Neural cell (in vitro differentiated cells): ENCODE measurements around the gene DOCK2. TPM values are rescaled to one million over a fixed set of nuclear protein-coding genes. Genes with fewer than 3 reads are reported as not detected.
"Not testable (repeated sequence)": the region's sequence is repeated elsewhere in the genome, so short reads cannot be mapped to it uniquely, and the experiment has no call there.

ENCODE experiments used
- H2AFZ ChIP-seq: fragments of 200-600, 300-800 bp; sonication (generic), shearing (Covaris generic); 2 replicates; pipeline ENCODE4 v1.6.0; 2014; ENCODE audit warnings: low read depth, mild to moderate bottlenecking, antibody characterized with exemption, low read length, moderate library complexity
- H3F3A ChIP-seq: fragments of 200-600 bp; shearing (Covaris generic); 2 replicates; pipeline ENCODE4 v1.6.1; 2016; ENCODE audit warnings: mild to moderate bottlenecking, moderate library complexity, mixed read lengths, antibody characterized with exemption, low read length; ENCODE audit not compliant: insufficient read depth, poor library complexity, severe bottlenecking
- H3K27ac ChIP-seq: fragments of 200-600, 300-800 bp; sonication (generic), shearing (Covaris generic); 2 replicates; pipeline ENCODE4 v1.5.1; 2014; ENCODE audit warnings: mild to moderate bottlenecking, low read length, moderate library complexity
- H3K27me3 ChIP-seq: fragments of 300-800, 200-600 bp; sonication (generic), shearing (Covaris generic); 2 replicates; pipeline ENCODE4 v1.6.0; 2014; ENCODE audit warnings: mild to moderate bottlenecking, low read depth, low read length, moderate library complexity; ENCODE audit not compliant: insufficient read depth
- H3K36me3 ChIP-seq: fragments of 300-800, 200-600 bp; sonication (generic), shearing (Covaris generic); 2 replicates; pipeline ENCODE4 v1.5.1; 2014; ENCODE audit warnings: mild to moderate bottlenecking, antibody characterized with exemption, low read length, moderate library complexity; ENCODE audit not compliant: insufficient read depth
- H3K4me2 ChIP-seq: fragments of 300-800, 200-600 bp; sonication (generic), shearing (Covaris generic); 2 replicates; pipeline ENCODE4 v1.6.0; 2014; ENCODE audit warnings: mild to moderate bottlenecking, low read length
- H3K4me3 ChIP-seq: fragments of 300-800, 200-600 bp; sonication (generic), shearing (Covaris generic); 2 replicates; pipeline ENCODE4 v1.5.1; 2014; ENCODE audit warnings: mild to moderate bottlenecking, low read length, moderate library complexity
- H3K79me2 ChIP-seq: fragments of 200-600 bp; shearing (Covaris generic); replicated peaks from 2 replicates; pipeline ENCODE4 v1.6.0; 2014; ENCODE audit warnings: mild to moderate bottlenecking, low read length, moderate library complexity; ENCODE audit not compliant: insufficient read depth
- H3K9ac ChIP-seq: fragments of 300-800, 200-600 bp; sonication (generic), shearing (Covaris generic); 2 replicates; pipeline ENCODE4 v1.6.1; 2016; ENCODE audit warnings: mild to moderate bottlenecking, low read length, mixed read lengths
- H3K9me2 ChIP-seq: fragments of 200-600 bp; shearing (Covaris generic); 2 replicates; pipeline ENCODE4 v1.6.1; 2016; ENCODE audit warnings: mild to moderate bottlenecking, low read length, mixed read lengths; ENCODE audit not compliant: insufficient read depth
- H3K9me3 ChIP-seq: fragments of 200-600, 300-800 bp; sonication (generic), shearing (Covaris generic); 2 replicates; pipeline ENCODE4 v1.6.1; 2016; ENCODE audit warnings: mild to moderate bottlenecking, mixed run types, low read length, moderate library complexity, mixed read lengths
- H4K20me1 ChIP-seq: fragments of 200-600 bp; shearing (Covaris generic); 2 replicates; pipeline ENCODE4 v1.6.1; 2016; ENCODE audit warnings: mild to moderate bottlenecking, mixed run types; ENCODE audit not compliant: insufficient read depth
- EP300 ChIP-seq: fragments of 450-650 bp; conservative IDR thresholded peaks from 2 replicates; pipeline ENCODE4 v1.6.1; 2014; ENCODE audit warnings: antibody characterized with exemption, mild to moderate bottlenecking, moderate library complexity; ENCODE audit not compliant: poor library complexity, severe bottlenecking
- EZH2 ChIP-seq: fragments of 200-600, 300-800 bp; shearing (Covaris generic), sonication (generic); IDR thresholded peaks from 2 replicates; pipeline ENCODE4 v1.6.1; 2014; ENCODE audit warnings: antibody characterized with exemption, low read length, borderline replicate concordance, mild to moderate bottlenecking; ENCODE audit not compliant: insufficient read depth, poor library complexity, severe bottlenecking
- MXI1 ChIP-seq: fragments of 450-650 bp; conservative IDR thresholded peaks from 2 replicates; pipeline ENCODE4 v1.6.1; 2014; ENCODE audit warnings: antibody characterized with exemption, mild to moderate bottlenecking; ENCODE audit not compliant: poor library complexity, severe bottlenecking
- POLR2AphosphoS5 ChIP-seq: IDR thresholded peaks from 2 replicates; pipeline ENCODE4 v1.6.1; 2012
- RAD21 ChIP-seq: fragments of 450-650 bp; conservative IDR thresholded peaks from 2 replicates; pipeline ENCODE4 v1.6.1; 2014; ENCODE audit warnings: antibody characterized with exemption, mild to moderate bottlenecking, moderate library complexity
- SMC3 ChIP-seq: fragments of 450-650 bp; conservative IDR thresholded peaks from 2 replicates; pipeline ENCODE4 v1.6.1; 2014; ENCODE audit warnings: antibody characterized with exemption, mild to moderate bottlenecking, moderate library complexity; ENCODE audit not compliant: poor library complexity
- TAF1 ChIP-seq: IDR thresholded peaks from 2 replicates; pipeline ENCODE4 v1.6.1; 2012; ENCODE audit warnings: low read depth
- polyA plus RNA-seq: library from polyadenylated mRNA; depleted of rRNA; stranded (reverse); fragments of >200 nt; gene quantifications from 2 replicates; pipeline ENCODE4 v1.2.3, GENCODE V29; 2014
- TF ChIP-seq, protein P1 (sequence below): fragments of 450-650 bp; IDR thresholded peaks from 2 replicates; pipeline ENCODE4 v1.5.1; 2014; ENCODE audit warnings: antibody characterized with exemption, mild to moderate bottlenecking, moderate library complexity; ENCODE audit not compliant: poor library complexity, severe bottlenecking
- TF ChIP-seq, protein P2 (sequence below): IDR thresholded peaks from 2 replicates; pipeline ENCODE4 v1.6.1; 2012; ENCODE audit warnings: borderline replicate concordance

The DOCK2 gene
- polyA plus RNA-seq, 1 donor from 2014 or later: 0.15 TPM

DNA sequence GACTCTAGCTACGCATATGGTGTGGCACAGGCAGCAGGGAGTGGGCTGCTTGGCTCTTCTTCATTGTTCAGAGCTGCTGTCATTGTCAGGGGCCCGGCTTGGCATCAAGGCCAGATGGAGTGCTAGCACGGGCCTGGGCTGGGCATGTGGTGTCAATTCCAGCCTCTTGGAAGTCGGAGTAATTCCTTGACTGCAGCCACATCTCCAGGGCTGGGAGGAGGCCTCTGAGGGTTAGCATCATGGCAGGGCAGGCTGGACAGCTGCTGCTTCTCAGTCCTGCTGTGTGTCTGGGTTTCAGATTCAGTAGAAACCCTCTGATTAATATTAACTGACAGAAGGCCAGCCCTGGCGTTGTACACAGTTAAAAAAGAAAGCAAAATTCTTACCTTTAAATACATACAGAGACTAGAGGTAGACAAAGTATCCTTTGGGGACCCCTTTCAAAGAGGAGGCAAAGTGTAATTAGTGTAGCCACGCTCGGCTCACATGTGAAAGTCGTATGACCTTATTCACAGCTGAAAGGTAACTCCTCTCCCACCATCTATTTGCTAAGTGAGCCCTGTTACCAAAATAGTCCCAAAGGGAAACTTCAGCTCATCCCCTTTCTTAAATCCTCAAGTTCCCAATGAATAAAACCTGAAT lies 126.4 kb downstream of the DOCK2 start (continued):
- no peak for TF ChIP-seq RAD21
- TF ChIP-seq EZH2: no peak

DNA sequence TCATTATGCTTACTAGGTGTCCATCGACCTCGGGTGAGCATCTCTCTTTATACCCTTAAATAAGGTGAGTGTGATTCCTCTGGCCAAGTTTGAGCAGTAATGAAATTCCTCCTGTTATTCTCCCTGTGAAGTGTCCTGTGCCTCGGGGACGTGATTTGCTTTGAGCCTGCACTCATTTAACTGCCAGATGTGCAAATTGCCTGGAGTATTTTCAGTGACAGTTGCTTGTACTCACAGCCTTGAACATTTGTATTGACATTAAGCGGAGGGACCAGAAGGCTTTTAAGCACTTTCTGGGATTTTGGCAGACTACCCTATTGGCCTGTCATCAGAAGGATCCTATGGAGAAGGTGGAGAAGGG lies 126.9 kb downstream of the DOCK2 start:
- no peaks in the 10 kb centered on the region for H3F3A ChIP-seq
- H3K36me3 ChIP-seq: no peaks in the 10 kb centered on the region
- peak overlapping the region; percentile 19 for H3K27ac ChIP-seq
- no peaks in the 10 kb centered on the region for H3K79me2 ChIP-seq
- no peaks in the 10 kb centered on the region for H3K9me2 ChIP-seq
- H3K27me3 ChIP-seq: peaks cover 16% of the 10 kb centered on the region
- no peak overlapping the region for H3K4me2 ChIP-seq
- no peak overlapping the region for H3K9ac ChIP-seq
- no peaks in the 10 kb centered on the region for H4K20me1 ChIP-seq
- TF ChIP-seq RAD21 (no peak), SMC3 (no peak), TAF1 (no peak), MXI1 (no peak), EP300 (peak; percentile 40), EZH2 (no peak), POLR2AphosphoS5 (peak; percentile 34)
- TF ChIP-seq, protein P1, sequence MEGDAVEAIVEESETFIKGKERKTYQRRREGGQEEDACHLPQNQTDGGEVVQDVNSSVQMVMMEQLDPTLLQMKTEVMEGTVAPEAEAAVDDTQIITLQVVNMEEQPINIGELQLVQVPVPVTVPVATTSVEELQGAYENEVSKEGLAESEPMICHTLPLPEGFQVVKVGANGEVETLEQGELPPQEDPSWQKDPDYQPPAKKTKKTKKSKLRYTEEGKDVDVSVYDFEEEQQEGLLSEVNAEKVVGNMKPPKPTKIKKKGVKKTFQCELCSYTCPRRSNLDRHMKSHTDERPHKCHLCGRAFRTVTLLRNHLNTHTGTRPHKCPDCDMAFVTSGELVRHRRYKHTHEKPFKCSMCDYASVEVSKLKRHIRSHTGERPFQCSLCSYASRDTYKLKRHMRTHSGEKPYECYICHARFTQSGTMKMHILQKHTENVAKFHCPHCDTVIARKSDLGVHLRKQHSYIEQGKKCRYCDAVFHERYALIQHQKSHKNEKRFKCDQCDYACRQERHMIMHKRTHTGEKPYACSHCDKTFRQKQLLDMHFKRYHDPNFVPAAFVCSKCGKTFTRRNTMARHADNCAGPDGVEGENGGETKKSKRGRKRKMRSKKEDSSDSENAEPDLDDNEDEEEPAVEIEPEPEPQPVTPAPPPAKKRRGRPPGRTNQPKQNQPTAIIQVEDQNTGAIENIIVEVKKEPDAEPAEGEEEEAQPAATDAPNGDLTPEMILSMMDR: no peak
- TF ChIP-seq, protein P2, sequence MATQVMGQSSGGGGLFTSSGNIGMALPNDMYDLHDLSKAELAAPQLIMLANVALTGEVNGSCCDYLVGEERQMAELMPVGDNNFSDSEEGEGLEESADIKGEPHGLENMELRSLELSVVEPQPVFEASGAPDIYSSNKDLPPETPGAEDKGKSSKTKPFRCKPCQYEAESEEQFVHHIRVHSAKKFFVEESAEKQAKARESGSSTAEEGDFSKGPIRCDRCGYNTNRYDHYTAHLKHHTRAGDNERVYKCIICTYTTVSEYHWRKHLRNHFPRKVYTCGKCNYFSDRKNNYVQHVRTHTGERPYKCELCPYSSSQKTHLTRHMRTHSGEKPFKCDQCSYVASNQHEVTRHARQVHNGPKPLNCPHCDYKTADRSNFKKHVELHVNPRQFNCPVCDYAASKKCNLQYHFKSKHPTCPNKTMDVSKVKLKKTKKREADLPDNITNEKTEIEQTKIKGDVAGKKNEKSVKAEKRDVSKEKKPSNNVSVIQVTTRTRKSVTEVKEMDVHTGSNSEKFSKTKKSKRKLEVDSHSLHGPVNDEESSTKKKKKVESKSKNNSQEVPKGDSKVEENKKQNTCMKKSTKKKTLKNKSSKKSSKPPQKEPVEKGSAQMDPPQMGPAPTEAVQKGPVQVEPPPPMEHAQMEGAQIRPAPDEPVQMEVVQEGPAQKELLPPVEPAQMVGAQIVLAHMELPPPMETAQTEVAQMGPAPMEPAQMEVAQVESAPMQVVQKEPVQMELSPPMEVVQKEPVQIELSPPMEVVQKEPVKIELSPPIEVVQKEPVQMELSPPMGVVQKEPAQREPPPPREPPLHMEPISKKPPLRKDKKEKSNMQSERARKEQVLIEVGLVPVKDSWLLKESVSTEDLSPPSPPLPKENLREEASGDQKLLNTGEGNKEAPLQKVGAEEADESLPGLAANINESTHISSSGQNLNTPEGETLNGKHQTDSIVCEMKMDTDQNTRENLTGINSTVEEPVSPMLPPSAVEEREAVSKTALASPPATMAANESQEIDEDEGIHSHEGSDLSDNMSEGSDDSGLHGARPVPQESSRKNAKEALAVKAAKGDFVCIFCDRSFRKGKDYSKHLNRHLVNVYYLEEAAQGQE: no peak
- peak overlapping the region; percentile 19 for H3K4me3 ChIP-seq
- no peaks in the 10 kb centered on the region for H3K9me3 ChIP-seq
- H2AFZ ChIP-seq: no peak overlapping the region

DNA sequence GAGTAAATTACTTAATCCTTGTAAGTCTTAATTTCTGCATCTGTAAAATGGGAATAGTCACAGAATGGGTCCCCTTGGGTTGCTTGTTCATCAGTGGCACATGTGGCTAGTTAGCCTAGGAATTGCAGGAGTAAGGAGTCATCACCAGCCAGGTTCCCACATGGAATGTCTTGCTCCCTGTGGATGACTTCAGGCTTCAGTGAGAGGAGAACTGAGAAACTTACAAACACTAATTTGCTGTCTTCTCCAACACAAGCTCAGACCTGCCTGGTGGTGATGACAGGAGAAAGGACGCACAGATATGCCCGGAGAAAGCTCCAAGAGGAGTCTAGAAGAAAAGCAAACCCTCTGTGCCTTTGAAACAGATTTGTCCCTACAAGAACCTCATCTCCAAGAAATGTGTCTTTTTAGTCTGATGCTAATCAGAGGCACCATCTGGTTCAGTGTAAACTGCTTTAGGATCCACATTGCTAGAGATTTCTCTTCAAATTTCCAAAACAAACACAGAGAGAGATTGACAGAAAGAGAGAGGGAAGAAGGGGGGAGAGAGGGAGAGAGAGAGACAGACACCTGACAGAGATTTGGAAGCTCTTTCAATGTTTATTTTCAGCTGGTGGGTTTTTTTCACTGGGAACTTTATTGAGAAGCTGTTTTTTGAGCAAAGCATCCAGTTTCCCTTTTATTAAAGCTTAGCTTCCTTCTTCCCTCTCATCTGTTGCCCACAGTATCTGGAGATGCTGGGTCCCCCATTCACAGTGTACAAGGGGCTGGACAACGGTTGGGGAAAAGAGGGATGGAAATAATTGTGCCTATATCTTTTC lies 128.3 kb downstream of the DOCK2 start:
- H3K4me2 ChIP-seq: no peak overlapping the region
- H3K9me2 ChIP-seq: no peaks in the 10 kb centered on the region
- H3K9ac ChIP-seq: no peak overlapping the region
- no peak overlapping the region for H3K4me3 ChIP-seq
- H4K20me1 ChIP-seq: no peaks in the 10 kb centered on the region
- no peaks in the 10 kb centered on the region for H3K36me3 ChIP-seq
- H3K27ac ChIP-seq: no peak overlapping the region
- TF ChIP-seq, protein P2: no peak
- TF ChIP-seq RAD21: no peak
- TF ChIP-seq MXI1: no peak
- TF ChIP-seq POLR2AphosphoS5: no peak
- no peak for TF ChIP-seq EP300
- TF ChIP-seq SMC3: no peak
- peaks cover 30% of the 10 kb centered on the region for H3K27me3 ChIP-seq
- H3K79me2 ChIP-seq: no peaks in the 10 kb centered on the region
- H2AFZ ChIP-seq: no peak overlapping the region
- no peaks in the 10 kb centered on the region for H3K9me3 ChIP-seq
- no peaks in the 10 kb centered on the region for H3F3A ChIP-seq

DNA sequence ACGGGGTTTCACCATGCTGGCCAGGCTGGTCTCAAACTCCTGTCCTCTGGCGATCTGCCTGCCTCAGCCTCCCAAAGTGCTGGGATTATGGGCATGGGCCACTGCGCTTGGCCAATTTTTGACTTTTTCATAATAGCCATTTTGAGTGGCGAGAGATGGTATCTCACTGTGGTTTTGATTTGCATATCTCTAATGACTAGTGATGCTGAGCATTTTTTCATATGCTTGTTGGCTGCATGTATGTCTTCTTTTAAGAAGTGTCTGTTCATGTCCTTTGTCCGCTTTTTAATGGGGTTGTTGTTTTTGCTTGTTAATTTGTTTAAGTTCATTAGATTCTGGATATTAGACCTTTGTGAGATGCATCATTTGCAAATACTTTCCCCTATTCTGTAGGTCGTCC lies 129.9 kb downstream of the DOCK2 start:
- H3F3A ChIP-seq, H3K36me3 ChIP-seq, H3K27ac ChIP-seq, H4K20me1 ChIP-seq, H3K9me2 ChIP-seq, H3K4me3 ChIP-seq, H3K4me2 ChIP-seq, H3K9me3 ChIP-seq, H2AFZ ChIP-seq, H3K79me2 ChIP-seq, H3K9ac ChIP-seq: not testable (repeated sequence)
- peaks cover 41% of the 10 kb centered on the region for H3K27me3 ChIP-seq
